Measurements from ENCODE around the gene MIB2.

- TF ChIP-seq CTCF (IDR thresholded peaks at IDR 0.05) (no peak), POLR2A (IDR thresholded peaks at IDR 0.05; ENCODE audit: low read depth) (no peak)
These were observed 918 bp downstream of the MIB2 start for GRCh38 chr1:1616045-1616790.
